ENCODE measurements around the gene FAHD2A. TPM values are rescaled to one million over a fixed set of nuclear protein-coding genes. Genes with fewer than 3 reads are reported as not detected.
A peak's percentile ranks its signal among the peaks of the same experiment; 100 is the strongest.
"Not testable (repeated sequence)": the region's sequence is repeated elsewhere in the genome, so short reads cannot be mapped to it uniquely, and the experiment has no call there.

The FAHD2A gene
- total RNA-seq, 1 donor from 2014 or later = 14.1 TPM

GRCh38 chr2:95390881-95391321, 11.6 kb upstream of the FAHD2A start:
- DNase-seq = no peak

DNA sequence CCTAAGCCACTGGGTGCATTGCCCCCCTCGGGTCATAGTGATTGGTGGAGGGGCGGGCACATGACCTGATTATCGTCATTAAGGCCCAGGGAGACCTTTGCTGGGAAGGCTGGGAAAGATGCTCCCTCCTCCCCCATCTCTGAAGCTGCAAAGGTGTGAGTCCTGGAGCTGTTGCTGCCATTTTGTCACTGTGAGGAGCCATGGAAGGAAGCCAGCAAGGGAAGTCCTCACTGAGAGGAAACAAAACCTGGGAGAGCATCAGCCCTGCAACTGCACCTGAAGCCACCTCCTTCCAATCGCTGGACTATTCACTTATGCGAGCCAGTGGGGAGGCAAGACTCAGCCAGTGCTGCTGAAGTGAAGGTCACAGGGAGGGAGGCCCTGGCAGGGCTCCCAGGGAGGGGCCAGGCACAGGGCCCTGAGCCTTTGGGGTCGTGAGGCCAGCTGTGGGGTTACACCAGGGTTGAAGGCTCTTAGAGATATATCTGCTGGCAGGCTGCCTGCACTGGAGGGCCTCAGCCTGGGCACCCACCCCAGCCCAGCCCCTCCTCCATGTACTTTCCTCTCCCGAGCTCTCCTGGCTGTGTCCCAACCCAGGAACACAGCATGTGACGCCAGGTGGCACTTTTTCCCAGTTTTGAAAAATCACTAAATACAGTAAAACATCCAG, 10.7 kb upstream of the FAHD2A start:
- DNase-seq = no peak

- no peak for DNase-seq
These were observed 10.2 kb upstream of the FAHD2A start for GRCh38 chr2:95392320-95392719.

- no peak for DNase-seq
These were observed 9.6 kb upstream of the FAHD2A start for GRCh38 chr2:95392730-95393455.

DNA sequence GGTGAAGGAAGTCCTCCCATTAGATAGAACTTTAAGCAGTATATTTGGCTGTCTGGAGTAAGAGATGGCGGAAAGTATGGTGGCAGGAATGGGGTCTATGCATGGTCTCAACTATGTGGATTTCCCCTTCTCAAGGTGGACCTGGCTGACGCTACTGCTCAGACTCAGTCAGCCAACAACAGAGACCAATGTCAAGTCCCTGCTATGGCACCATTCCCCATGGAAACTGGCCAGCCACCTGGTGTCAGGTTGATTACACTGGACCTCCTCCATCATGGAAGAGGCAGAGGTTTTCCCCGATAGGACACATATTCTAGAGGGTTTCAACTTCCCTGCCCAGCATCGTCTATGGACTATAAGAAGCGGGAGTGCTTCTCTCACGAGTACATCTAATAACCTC, 8.6 kb upstream of the FAHD2A start:
- DNase-seq = no peak

DNA sequence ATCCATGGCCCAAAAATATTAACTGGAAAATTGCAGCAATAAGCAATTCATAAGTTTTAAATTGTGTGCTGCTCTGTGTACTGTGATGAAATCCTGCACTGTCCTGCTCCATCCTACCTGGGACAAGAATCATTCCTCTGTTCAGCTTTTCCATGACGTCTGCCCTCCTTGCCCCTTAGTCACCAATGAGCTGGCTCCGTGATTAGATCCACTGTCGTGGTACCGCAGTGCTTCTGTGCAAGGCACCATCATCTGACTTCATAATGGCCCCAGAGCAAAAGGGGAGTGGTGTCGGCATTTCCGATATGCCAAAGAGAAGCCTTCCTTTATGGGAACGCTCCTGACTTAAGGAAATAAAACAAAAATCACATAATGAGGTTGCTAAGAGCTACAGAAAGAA, 3.4 kb upstream of the FAHD2A start:
- no peak for DNase-seq

GRCh38 chr2:95401480-95401879, 1.0 kb upstream of the FAHD2A start:
- no peak for DNase-seq

DNA sequence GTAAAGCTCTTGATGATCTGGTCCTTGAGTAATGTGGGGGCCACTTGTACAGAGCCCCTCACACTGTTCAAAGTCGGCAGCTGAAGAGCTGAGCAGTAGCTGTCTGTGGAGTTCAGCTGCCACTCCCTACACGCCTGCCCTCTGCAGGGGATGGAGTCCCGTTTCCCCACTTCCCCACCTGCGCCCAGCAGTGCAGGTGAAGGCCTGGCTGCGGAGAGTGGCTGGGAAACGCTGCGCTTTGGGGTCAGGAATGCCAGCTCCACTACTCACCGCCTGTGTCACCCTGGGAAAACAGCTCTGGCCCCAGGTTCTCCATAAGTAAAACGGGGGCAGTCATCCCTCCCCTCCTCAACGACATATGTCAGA, 521 bp upstream of the FAHD2A start:
- DNase-seq = not testable (repeated sequence)

DNA sequence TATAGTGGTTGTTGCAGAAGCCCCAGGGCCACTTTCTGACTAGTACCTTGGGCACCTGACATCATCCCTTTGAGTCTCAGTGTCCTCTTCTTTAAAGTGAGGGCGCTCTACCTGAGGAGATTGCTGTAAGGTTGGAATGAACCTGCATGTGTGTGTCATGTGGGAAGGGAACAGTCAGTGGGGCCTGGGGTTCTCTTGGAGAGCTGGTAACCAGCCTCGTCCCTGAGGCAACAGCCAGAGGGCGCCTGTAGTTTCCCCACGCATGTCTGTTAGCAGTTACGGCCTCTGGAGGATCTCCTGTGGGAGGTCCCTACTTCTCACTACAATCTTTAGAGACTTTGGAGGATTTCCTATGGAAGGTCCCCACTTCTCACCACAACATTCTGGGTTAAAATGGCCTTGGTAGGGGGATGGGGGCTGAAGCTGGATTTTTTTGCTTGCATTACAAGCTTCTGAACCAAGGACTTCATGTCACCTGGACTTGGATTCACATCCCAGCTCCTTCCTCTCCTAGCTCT, 755 bp downstream of the FAHD2A start:
- not testable (repeated sequence) for DNase-seq

GRCh38 chr2:95403824-95404223, 1.3 kb downstream of the FAHD2A start:
- DNase-seq = not testable (repeated sequence)

- DNase-seq = not testable (repeated sequence)
These were observed 2.2 kb downstream of the FAHD2A start for GRCh38 chr2:95404676-95405075.

DNA sequence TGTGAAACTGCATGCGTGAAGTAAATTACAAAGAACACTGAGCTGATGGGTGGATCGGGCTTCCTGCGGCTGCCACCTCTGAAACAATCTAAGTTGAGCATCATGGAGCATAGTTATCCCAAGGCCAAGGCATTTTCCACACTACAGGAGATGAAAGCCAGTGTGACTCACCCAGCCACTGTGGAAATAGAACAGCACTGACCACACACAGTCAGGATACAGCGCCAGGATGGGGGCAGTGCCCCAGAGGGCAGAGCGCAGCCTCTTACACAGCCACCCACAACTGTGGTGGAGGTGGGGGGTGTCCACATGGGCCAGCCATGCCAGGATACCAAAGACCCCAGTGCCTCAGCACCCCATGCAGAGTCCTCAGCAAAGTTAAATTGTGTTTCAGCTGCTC, 8.7 kb downstream of the FAHD2A start:
- not testable (repeated sequence) for DNase-seq

GRCh38 chr2:95414015-95414594, 11.6 kb downstream of the FAHD2A start:
- DNase-seq = peak; percentile 22

DNA sequence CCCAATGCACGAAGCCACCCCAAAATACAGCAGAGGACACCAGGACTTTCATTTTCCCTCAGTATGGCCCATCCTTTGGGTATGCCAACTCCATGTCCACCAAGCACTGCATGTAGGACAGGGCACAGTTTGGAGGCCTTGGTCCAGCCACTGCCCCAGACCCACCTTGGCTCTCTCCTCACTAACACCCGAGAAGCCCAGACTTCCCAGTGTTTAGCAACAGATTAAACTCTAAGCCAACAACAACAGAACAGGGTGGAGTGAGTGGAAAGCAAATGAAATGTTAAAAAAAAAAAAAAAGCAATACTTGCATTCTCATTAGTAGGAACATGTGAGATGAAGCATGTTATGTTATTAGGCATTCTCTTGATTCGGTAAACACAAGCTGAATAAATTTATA, 12.6 kb downstream of the FAHD2A start:
- DNase-seq = not testable (repeated sequence)

DNA sequence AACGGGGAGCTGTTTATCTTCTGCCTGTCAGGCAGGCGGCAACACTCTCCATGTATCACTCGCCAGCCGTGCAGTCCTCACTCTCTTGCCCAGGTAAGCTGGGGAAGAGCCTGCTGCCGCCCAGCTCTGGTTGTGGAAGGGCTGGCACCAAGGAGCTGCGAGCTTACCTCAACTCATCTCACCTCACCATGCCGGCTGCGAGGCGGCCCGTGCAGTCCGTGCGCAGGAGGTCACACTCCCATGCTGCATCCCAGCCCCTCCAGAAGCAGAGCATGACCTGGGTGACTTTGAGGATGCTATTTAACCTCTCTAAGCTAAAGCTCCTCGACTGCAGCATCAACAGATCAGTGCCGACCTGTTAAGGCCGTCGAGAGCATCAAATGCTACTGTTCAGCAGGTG, 13.1 kb downstream of the FAHD2A start:
- not testable (repeated sequence) for DNase-seq

- not testable (repeated sequence) for DNase-seq
These were observed 24.8 kb downstream of the FAHD2A start for GRCh38 chr2:95427196-95427867.

DNA sequence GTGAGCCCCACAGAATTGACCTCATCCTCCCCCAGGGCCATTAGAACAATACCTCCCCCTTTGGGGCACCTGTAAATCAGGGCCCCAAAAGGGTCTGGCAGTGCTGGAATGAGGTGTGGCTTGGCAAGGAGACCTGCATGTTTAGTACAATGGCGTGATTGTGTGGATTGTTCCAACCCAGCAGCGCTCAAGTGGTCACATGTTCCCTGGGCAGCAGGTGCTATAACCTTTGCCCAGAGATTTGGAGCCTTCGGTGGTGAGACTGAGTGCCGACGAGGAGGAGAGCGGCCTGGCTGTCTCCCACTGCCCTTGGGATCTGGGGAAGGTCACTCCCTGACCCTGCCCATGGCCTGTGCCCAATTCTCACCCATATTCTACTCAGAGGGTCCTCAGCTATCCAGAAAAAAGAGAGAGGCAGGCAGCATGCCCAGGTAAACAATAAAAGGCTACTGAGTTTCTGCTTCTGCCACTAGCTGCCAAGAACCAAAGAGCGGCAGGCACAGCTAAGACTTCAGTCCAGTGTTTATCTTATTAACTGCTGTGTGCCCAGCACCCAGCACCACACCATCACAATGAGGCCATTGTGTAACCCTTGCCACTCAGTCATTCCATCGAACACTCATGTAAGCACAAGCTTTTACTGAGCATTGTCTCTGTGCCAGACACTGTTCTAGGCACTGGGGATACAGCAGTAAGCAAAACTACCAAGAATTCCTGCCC, 27.4 kb downstream of the FAHD2A start:
- DNase-seq = not testable (repeated sequence)

DNA sequence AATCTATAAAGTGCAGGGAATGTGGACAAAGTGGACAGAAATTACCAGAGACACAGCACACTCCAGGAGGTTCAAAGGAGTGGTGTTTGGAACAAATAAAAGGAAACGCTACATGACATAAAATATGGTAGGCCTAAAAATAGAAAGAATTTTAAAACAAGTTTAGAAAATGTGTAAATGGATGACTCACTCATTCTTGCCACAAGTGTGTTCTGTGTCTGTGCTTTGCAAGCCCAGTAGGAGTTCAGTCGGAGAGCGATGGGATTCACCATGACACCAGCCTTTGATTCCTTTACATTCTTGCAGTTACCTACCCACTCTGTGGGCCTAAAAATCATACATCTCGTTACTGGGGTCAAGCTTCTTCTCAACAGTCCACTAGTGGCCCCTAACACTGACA, 30.9 kb downstream of the FAHD2A start:
- not testable (repeated sequence) for DNase-seq

DNA sequence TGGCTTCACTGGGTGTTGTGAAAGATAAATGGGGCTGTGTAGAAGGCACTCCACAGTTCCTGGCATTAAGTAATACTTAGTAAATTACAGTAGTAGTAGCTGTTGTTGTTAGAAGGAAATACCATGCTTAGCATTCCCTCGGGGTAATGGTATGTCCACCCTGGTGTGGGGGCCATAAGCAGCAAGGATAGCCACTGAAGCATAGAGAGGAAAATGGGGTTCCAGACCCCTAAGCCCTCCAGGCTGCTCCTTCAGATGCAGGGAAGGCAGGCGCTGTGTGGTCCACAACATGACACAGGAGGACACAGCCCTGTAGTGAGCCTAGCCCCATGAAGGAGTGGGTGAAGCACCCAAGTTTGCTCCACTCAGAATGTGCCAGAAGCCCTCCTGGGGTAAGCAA, 31.5 kb downstream of the FAHD2A start:
- DNase-seq = not testable (repeated sequence)

- DNase-seq = not testable (repeated sequence)
These were observed 32.1 kb downstream of the FAHD2A start for GRCh38 chr2:95434507-95435076.

- not testable (repeated sequence) for DNase-seq
These were observed 32.8 kb downstream of the FAHD2A start for GRCh38 chr2:95435162-95435871.
